Measurements from ENCODE around the gene TXNDC16. TPM values are rescaled to one million over a fixed set of nuclear protein-coding genes. Genes with fewer than 3 reads are reported as not detected.

Gene TXNDC16
- total RNA-seq, 4 donors from 2014 or later, result 1.5 to 6.1 (median 4.3) TPM

DNA sequence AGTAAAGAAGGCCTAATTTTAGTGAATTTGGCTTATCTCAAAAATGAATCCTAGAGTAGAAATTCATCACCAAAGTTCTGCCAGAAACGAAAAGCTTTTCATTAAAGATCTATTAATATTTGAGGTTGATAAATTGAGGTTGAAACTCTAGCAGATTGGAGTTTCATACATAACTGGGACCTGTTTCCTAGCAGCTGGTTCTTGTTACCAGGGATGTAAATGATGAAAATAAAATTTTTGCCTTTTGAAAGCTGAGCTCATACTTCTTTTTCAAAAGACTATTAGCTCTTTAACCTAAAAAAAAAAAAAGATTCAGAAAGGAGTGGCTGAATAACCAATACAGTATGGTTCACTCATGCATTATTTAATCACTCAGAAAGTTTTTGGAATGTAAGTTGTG, 139.9 kb downstream of the TXNDC16 start:
- Histone ChIP-seq H3K9me3 (no peaks in the 10 kb centered on the region), H3K4me3 (no peak overlapping the region), H3K27me3 (no peaks in the 10 kb centered on the region), H3K4me1 (no peaks in the 10 kb centered on the region), H3K27ac (no peak overlapping the region), H3K36me3 (no peaks in the 10 kb centered on the region)
- no peak for DNase-seq
- 26 to 36% methylated on average over 1 of the region's 1 CpG for WGBS, 2 donors
- intact Hi-C loops (cut with DNase I), result no loop called here
- no peak for TF ChIP-seq POLR2A (IDR thresholded peaks at IDR 0.05)
- TF ChIP-seq, protein P1, sequence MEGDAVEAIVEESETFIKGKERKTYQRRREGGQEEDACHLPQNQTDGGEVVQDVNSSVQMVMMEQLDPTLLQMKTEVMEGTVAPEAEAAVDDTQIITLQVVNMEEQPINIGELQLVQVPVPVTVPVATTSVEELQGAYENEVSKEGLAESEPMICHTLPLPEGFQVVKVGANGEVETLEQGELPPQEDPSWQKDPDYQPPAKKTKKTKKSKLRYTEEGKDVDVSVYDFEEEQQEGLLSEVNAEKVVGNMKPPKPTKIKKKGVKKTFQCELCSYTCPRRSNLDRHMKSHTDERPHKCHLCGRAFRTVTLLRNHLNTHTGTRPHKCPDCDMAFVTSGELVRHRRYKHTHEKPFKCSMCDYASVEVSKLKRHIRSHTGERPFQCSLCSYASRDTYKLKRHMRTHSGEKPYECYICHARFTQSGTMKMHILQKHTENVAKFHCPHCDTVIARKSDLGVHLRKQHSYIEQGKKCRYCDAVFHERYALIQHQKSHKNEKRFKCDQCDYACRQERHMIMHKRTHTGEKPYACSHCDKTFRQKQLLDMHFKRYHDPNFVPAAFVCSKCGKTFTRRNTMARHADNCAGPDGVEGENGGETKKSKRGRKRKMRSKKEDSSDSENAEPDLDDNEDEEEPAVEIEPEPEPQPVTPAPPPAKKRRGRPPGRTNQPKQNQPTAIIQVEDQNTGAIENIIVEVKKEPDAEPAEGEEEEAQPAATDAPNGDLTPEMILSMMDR (IDR thresholded peaks at IDR 0.05), result no peak

DNA sequence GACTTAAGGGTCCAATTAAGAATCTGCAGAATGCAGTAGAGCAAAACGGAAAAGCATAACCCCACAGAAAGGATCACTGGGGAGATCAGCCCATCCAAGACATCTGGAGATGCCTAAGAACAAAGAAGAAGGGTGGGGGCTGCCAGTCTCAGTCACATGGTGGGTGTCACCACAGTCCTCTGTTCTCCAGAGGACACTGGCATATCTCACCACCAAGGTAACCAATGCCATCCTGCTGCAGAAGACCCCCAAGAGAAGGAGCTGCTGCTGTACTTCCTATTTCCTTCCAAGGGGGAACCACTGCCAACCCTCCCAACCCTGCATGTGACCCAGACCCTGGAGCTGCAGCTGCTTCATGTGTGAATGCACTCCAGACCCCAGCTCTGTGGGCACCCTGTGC, 147.0 kb downstream of the TXNDC16 start:
- WGBS, 2 donors, result 72 to 89% methylated on average over 1 of the region's 1 CpG
- intact Hi-C loops (cut with DNase I), result no loop called here
- Histone ChIP-seq H3K27ac (no peak overlapping the region), H3K4me3 (no peak overlapping the region), H3K4me1 (peaks cover 0 to 10% (median 0%) of the 10 kb centered on the region in 3 donors), H3K27me3 (peaks cover 0 to 6% (median 0%) of the 10 kb centered on the region in 4 donors), H3K36me3 (no peaks in the 10 kb centered on the region), H3K9me3 (no peaks in the 10 kb centered on the region)
- TF ChIP-seq, protein P1 (IDR thresholded peaks at IDR 0.05), result no peak
- no peak for DNase-seq

DNA sequence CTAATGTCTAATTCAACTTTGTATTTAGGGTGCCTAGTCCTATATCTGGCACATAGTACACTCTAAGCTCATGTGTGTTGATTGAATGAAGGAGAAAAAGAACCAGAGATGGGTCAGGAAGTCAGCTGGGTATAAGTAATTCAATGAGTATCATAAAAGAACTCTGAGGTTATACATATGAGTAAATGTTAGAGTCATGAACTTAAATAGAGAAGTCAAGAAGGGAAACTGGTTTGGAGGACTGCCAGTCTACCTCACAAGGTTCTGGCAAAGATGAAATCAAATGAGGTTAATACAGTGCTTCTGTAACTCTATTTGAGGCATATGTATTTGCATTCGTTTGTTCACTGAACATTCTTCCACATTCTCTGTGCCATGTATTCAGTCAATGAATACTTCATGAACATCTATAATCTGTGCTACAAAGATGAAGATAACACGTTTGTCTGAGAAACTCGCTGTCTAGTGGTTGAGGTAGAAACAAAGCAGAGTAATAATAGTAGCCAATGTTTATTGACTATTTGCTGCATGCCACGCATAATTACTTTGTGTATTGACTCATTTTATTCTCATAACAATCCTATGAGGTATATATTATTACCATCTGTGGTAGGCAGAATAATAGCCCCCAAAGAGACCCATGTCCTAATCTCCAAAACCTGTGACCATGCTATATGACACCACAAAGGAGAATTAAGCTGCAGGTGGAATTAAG, 149.3 kb downstream of the TXNDC16 start:
- Histone ChIP-seq H3K27me3 (peaks cover 0 to 6% (median 0%) of the 10 kb centered on the region in 4 donors), H3K36me3 (no peaks in the 10 kb centered on the region), H3K4me3 (no peak overlapping the region), H3K9me3 (no peaks in the 10 kb centered on the region), H3K27ac (no peak overlapping the region), H3K4me1 (peaks cover 0 to 16% (median 3%) of the 10 kb centered on the region in 3 donors)
- no peak for TF ChIP-seq POLR2A (IDR thresholded peaks at IDR 0.05)
- TF ChIP-seq, protein P1 (IDR thresholded peaks at IDR 0.05), result no peak
- WGBS, 2 donors, result 65 to 67% methylated on average over 4 of the region's 4 CpGs
- intact Hi-C loops (cut with DNase I), result no loop called here
- DNase-seq, result no peak

DNA sequence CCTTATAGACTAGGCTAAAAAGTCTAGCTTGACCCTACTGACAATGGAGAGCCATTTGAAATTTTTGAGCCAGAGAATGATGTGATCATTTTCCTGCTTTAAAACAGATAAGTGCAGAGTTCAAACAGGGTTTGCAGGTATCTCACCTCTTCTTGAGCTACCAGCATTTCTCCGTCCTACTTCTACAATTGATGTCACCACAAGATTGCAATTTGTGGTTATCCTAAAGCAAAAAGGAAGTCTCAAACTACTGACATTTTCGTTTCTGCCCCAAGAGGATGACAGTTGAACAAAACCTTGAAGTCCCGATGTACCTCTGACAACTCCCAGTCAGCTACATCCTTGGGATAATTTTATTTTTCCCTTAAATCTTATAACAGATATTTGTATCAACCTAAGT, 151.5 kb downstream of the TXNDC16 start:
- Histone ChIP-seq H3K27ac (no peak overlapping the region), H3K36me3 (no peaks in the 10 kb centered on the region), H3K4me1 (peaks cover 0 to 16% (median 3%) of the 10 kb centered on the region in 3 donors), H3K4me3 (no peak overlapping the region), H3K27me3 (peaks cover 0 to 6% (median 0%) of the 10 kb centered on the region in 4 donors), H3K9me3 (no peaks in the 10 kb centered on the region)
- TF ChIP-seq, protein P1 (IDR thresholded peaks at IDR 0.05), result no peak
- intact Hi-C loops (cut with DNase I), result no loop called here
- DNase-seq, result no peak
- WGBS, 2 donors, result 58 to 72% methylated on average over 3 of the region's 3 CpGs

DNA sequence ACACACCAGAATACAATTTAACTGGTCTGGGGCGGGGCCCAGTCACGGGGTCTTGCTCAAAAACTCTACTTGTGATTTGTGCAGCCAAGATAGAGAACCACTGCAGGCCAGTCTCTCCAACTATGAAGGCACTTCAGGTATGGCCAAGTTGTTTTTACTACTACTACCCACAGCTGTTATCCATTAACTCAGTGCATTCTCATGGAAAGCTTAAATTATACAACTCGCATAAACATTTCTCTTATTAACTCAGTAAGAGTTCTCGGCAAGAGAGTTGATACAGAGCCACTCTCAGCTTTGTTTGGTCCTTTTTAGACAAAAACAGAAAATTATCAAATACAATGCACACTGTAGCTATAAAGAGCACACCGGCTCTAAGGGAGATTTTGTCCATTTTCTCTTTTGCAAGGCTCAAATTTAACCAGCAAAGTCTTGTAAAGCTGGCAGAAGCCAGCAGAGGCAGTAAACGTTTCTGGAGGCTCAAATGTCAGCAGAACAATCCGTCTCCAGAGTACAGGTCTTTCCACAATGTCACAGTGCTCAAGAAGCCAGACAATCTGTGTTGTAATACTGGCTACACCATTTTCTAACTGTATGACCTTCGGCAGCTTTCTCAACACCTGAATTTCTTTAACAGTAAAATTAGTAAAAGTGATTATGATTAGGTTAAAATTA, 152.2 kb downstream of the TXNDC16 start:
- Histone ChIP-seq H3K36me3 (no peaks in the 10 kb centered on the region), H3K9me3 (no peaks in the 10 kb centered on the region), H3K27ac (no peak overlapping the region), H3K27me3 (peaks cover 0 to under 1% (median 0%) of the 10 kb centered on the region in 4 donors), H3K4me1 (peaks cover 0 to 16% (median 3%) of the 10 kb centered on the region in 3 donors), H3K4me3 (no peak overlapping the region)
- 54 to 55% methylated on average over 8 of the region's 8 CpGs for WGBS, 2 donors
- intact Hi-C loops (cut with DNase I), result no loop called here
- no peak for TF ChIP-seq POLR2A (IDR thresholded peaks at IDR 0.05)
- DNase-seq, result no peak
